ENCODE measurements around the gene TPD52L2.

TPD52L2 gene

DNA sequence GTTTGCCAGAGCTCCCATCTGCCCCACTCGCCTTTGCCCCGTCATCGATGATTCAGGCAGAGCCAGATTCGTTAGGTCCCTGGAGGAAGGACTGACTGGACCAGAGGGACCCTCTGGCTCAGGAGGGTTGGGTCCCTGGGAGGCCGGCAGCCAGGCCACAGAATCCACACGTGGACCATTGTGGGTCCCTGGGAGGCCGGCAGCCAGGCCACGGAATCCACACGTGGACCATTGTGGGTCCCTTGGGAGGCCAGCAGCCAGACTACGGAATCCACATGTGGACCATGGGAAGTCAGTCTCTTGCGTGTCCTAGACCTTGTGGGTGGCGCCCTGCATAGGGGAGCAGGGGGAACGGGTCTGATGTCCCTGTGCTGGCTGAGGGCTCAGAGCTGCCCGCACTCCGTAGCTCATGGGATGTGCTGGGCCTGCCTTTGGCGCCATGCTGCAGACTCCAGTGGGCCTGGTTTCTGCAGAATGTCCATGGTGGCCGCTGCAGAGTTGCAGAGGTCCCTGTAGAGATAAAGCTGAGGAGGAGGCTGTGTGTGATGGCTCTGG is 67.6 kb downstream of the TPD52L2 start:
- no peak for DNase-seq (ENCODE audit: low read depth)

DNA sequence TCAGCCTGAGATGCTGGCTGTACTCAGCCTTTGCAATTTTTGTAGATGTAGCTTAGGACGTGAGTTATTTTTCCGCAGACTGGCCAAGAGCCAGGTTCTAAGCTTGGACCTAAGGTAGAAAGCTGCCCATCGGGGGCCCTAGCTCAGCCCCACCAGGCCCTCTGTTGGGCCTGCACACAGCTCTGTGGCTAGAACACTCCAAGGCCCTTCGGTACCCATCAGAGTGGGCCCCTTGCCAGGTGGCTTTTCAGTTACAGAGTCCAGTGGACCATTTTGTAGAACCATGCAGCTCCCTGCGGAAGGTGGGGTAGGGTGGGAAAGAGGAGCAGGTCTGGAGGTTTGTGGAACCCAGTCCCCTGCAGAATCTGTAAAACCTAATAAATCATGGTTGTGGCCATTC is 68.6 kb downstream of the TPD52L2 start:
- DNase-seq (ENCODE audit: low read depth), result no peak

DNA sequence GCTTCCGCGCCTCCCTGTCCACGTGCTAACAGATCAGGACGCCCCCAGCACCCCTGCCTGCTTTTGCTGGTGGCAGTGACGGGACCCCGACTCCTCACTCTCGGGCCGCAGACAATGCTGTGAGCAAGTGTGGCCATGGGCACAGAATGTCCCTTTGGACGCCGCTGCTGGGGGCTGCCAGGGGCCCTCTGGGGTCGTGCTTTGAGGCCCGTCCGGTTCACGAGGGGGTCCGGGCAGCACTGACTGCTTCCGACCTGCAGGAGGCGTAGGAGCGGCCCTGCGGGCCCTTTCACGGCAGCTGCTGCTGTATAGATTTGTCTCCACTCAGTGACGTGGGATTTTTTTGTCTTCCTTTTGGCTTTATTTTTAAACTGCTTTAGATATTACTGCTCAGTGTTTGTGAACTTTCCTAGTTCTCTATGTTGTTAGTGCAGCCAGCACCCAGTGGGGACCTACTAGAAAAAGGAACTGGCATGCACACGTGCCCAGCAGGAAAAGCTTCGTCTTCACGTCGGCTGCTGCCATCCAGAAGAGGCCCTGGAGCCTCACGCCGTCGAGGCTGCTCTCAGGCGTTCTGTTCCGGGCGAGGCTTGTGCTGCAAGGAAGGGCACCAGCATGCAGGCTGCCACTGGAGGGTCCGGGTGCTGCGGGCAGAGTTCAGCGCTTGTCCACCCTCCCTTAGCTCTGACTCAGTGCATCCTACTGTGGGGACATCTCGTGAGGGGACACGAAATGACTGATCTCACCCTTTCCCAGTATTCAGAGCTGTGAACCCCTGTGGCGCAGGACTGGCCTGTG is 69.4 kb downstream of the TPD52L2 start:
- DNase-seq (ENCODE audit: low read depth), result no peak

DNA sequence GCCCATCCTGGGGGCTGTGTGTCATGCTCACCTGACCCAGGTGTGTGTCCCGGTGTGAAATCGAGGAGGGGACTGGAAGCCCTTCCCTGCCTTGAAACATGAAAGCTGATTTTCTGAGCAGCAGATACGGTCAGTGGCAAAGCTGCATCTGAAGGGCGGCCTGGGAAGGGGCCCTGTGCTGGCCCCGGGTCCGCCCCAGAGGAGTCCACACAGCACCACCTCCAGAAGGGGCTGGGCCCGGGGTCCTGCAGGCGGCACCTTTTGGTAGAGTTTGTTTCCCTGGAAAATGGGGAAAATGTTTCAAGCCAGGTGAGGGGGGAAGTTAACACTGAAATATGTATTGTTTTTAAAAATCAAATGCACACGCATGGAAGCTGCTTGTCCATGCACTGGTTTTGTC is 70.4 kb downstream of the TPD52L2 start:
- DNase-seq (ENCODE audit: low read depth), result no peak

DNA sequence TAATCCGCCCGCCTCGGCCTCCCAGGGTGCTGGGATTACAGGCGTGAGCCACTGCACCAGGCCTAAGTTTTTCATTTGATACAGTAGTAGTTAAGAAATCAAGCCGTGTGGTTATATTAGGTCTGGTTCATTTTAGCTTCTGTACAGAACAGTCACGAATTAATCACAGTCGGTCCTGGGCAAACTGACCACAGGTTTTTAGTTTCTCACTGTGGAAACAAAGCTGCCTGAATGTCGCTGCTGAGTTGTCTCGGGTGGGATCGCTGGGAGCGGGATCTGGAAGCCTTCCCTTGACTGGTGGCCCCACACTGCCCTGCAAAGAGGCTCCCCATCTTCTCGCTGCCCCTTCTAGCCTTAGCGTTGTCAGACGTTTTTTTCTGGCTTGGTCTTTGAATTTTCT is 72.5 kb downstream of the TPD52L2 start:
- DNase-seq (ENCODE audit: low read depth), result no peak

DNA sequence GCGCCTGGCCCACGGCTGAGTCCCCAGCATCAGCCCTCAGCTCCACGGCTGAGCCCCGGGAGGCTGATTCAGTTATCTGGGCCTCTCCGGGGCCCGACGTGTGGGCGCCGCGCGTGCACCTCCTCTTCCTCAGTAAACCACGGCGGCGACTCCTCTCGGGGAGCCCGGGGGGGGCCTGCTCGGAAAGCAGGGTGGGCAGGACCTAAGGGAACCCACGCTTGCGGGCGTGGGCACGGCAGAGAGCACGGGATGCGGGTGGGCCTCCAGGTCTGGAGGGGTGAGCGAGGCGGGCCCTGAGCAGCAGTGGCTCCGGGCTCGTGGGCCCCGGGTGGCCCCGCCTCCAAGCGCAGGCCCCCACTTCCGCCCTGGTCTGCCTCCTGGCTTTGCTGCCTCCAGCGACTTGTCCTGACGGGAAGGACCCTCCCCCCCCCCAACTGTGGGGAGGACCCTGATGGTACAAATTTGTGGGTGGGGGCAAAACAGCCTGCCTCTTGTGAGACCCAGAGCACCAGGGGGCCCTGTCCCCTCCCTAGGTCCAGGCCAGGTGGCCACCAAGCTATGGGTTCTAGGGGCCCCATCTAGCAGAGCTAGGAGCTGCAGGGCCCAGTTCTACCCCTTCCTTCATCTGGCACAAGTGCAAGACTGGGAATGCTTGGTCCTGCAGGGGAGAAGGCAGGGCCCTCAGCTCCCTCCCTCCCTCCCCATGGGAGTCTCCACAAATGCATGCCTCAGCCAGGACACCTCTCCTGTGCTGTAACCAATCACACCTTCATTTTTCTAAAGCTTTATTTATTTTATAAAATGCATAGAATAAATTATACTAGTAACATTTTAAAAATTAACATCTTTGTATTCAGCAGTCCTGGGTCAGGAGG is 74.2 kb downstream of the TPD52L2 start:
- DNase-seq (ENCODE audit: low read depth), result no peak

DNA sequence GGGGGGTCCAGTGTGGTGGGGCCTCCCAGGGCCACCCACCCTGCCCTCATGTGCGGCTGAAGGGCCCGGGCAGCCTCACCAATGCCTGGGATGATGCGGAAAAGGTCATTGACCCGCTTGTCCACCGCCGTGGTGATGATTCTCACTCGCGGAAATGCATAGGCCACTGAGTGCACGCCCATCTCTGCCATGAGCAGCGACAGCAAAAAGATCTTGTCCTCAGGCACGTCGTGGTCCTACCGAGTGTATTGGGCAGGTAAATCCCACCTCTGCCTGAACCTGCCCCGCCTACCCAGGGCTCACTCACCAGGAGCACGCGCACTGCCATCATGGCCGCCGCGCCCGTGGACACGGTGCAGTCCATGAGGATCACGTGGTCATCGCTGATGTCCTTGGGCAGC is 75.0 kb downstream of the TPD52L2 start:
- DNase-seq (ENCODE audit: low read depth), result no peak

DNA sequence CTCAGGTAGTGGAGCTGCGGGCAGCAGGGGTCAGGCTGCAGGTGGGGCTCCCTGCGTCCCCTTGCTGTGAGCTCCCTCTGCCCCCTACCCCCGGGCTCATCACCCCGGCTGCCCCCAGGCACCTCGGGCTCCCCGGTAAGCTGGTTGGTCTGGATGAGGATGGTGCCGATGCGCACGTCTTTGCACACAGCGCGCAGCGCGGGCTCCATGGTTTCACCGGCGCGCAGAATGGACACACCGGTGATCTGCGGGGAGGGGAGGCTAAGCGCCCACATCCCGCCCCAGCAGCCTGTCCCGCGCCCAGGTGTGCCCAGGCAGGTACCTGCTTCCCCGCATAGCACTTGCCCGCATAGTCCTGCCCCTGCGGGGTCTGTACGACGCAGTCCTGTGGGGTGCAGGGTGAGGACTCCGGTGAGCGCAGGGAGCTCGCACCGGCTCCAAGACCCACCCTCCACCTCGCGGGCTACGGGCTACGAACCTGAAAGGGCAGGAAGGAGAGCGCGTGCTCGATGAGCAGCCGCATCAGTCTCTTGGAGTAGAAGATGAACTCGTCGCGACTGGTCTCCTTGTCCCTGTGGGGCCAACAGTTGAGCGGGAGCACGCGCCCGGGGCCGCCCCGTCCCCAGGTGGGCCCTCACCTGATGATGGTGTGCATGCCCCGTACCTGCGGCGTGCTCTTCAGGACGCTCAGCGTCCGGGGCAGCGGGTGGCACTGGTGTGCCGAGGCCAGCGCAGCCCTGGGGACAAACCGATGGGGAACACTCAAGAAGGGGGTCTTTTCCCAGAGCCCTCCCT is 75.6 kb downstream of the TPD52L2 start:
- DNase-seq (ENCODE audit: low read depth), result no peak
